Activated CD4-positive, alpha-beta T cell treated with anti-CD3 and anti-CD28 coated beads, Interleukin-2, amount 10 ng/mL, durations not matched to agents 24 days and 14 days (primary cell): ENCODE measurements around the gene SASH1. TPM values are rescaled to one million over a fixed set of nuclear protein-coding genes. Genes with fewer than 3 reads are reported as not detected.

Source experiments
- DNase-seq: peaks from one replicate; pipeline ENCODE4 v3.0.0; 2022
- H3K27ac Mint-ChIP-seq: one replicate; pipeline ENCODE4 v1.8.0; 2022; ENCODE audit warnings: mild to moderate bottlenecking, mixed read lengths
- H3K27me3 Mint-ChIP-seq: one replicate; pipeline ENCODE4 v1.8.0; 2022; ENCODE audit warnings: mixed read lengths
- H3K36me3 Mint-ChIP-seq: one replicate; pipeline ENCODE4 v1.8.0; 2022; ENCODE audit warnings: low read depth, mild to moderate bottlenecking, mixed read lengths
- H3K4me1 Mint-ChIP-seq: one replicate; pipeline ENCODE4 v1.8.0; 2021; ENCODE audit warnings: mixed read lengths
- H3K4me3 Mint-ChIP-seq: one replicate; pipeline ENCODE4 v1.8.0; 2022; ENCODE audit warnings: mild to moderate bottlenecking, moderate library complexity, mixed read lengths
- H3K9me3 Mint-ChIP-seq: one replicate; pipeline ENCODE4 v1.8.0; 2021; ENCODE audit warnings: mixed read lengths
- intact Hi-C: fragments of 100-400 bp; cut with micrococcal nuclease; formaldehyde crosslinking; loops from one replicate; pipeline ENCODE4 v1.15.1; 2023
- total RNA-seq: library from RNA; stranded (reverse); gene quantifications from 2 replicates; pipeline ENCODE4 v1.2.3, GENCODE V29; 2022

SASH1 gene
- total RNA-seq, 1 donor from 2014 or later = 0.44 TPM

DNA sequence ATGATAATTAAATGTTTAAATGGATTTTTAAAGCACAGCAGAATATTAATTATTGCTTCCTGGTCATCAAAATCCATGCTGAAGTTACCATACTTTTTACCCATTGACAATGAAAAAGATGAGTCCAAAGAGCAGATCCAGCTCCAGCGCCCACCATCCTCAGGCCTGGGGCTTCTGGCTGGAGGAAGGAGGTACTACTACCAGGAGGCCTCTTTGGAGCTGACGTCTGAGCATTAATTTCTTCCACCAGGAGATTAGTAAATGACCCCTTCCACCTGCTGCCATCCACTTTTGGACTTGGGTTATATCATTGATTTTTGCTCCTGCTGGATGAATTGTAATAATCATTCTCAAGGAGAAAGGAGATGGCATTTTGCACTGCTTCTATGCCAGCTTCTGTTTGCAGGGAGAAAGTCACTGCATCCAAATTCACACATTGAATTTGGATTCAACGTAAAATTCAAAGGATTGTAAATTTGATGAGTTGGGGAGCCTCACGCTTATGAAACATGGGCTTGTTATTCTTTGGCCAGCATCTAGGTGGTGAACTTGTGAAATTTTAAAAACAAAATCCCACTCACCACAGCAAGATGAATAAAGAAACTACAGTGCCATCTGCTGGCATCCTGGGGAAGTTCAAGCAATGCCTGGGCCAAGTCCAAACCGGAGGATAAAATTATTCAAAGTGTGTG lies 121.8 kb downstream of the SASH1 start:
- peak; percentile 86 for DNase-seq
- Mint-ChIP-seq H3K27me3 (peaks cover 32% of the 10 kb centered on the region), H3K36me3 (no peaks in the 10 kb centered on the region), H3K4me1 (peaks cover 2% of the 10 kb centered on the region), H3K4me3 (no peak overlapping the region), H3K9me3 (no peaks in the 10 kb centered on the region), H3K27ac (no peak overlapping the region)
- intact Hi-C loops = loop anchor here (1.0 to 10.0 kb wide), 4 partner anchors 120 to 957 kb away; partner anchors contain the start of genes SAMD5 and SASH1

DNA sequence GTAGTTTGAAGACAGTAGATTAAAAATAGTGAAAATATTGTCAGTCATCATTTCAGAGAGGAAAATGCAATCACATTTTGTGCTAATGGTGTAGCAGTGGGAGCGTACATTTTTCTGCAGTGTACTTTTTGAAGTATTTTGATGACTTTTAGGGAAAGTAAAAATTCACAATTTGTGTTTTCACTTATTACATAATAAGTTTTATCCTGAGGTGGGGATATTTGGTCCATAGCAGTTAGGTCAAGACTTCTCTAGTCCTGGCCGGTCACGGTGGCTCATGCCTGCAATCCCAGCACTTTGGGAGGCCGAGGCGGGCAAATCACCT lies 122.3 kb downstream of the SASH1 start:
- Mint-ChIP-seq H3K9me3 (no peaks in the 10 kb centered on the region), H3K27me3 (peaks cover 32% of the 10 kb centered on the region), H3K4me3 (no peak overlapping the region), H3K4me1 (peaks cover 2% of the 10 kb centered on the region), H3K36me3 (no peaks in the 10 kb centered on the region), H3K27ac (no peak overlapping the region)
- intact Hi-C loops = loop anchor here (10.0 kb wide), 2 partner anchors 120 to 320 kb away; partner anchors contain the start of gene SASH1
- DNase-seq = no peak

DNA sequence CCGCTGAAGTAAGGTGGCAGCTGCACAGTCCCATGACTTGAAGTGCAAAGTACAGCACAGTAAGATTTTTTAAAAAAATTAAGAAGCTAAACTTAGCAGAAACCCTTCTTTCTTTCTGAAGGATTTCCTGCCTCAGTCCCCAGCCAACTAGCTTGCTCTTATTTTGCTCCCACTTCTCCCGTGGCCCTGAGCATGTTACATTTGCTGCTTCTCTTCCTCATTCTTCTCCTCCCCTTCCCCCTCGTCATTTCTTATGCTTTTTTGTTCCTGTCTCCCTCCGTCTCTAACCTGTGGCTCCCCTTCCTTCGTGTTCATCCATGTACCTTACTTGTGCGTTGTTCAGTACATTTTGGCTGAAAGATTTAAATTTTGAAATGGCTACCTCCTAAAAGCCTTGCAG lies 123.0 kb downstream of the SASH1 start:
- no peaks in the 10 kb centered on the region for H3K9me3 Mint-ChIP-seq

DNA sequence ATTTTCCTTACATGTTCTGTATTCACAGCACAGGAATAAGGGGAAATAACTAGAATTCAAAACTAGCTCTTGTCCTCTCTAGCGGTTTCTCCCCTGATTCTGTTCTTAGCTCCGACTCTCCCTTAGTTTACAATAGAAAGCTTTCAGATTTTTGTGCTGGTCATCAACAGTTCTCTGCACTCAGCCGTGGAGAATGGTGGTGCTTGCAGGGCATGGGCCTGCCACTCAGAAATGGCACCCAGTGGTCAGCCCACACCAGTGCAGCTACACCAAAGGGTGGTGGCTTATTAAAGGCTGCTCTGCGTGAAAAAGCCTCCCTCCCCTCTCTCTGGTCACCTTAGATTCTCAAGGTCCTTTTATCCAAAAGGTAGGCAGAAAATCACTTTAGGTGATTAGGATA lies 123.5 kb downstream of the SASH1 start:
- no peak overlapping the region for H3K27ac Mint-ChIP-seq
- DNase-seq = no peak
- peaks cover 29% of the 10 kb centered on the region for H3K27me3 Mint-ChIP-seq
- H3K4me1 Mint-ChIP-seq = peaks cover 2% of the 10 kb centered on the region
- no peaks in the 10 kb centered on the region for H3K36me3 Mint-ChIP-seq
- H3K4me3 Mint-ChIP-seq = no peak overlapping the region
- no peaks in the 10 kb centered on the region for H3K9me3 Mint-ChIP-seq
- intact Hi-C loops = loop anchor here (10.0 kb wide), 2 partner anchors 121 to 321 kb away; partner anchors contain the start of gene SASH1

More for the DNA sequence above, 123.0 kb downstream of the SASH1 start:
- intact Hi-C loops = loop anchor here (10.0 kb wide), 2 partner anchors 121 to 321 kb away; partner anchors contain the start of gene SASH1
- Mint-ChIP-seq H3K27ac (no peak overlapping the region), H3K36me3 (no peaks in the 10 kb centered on the region), H3K27me3 (peaks cover 30% of the 10 kb centered on the region), H3K4me1 (peaks cover 2% of the 10 kb centered on the region), H3K4me3 (no peak overlapping the region)
- no peak for DNase-seq

DNA sequence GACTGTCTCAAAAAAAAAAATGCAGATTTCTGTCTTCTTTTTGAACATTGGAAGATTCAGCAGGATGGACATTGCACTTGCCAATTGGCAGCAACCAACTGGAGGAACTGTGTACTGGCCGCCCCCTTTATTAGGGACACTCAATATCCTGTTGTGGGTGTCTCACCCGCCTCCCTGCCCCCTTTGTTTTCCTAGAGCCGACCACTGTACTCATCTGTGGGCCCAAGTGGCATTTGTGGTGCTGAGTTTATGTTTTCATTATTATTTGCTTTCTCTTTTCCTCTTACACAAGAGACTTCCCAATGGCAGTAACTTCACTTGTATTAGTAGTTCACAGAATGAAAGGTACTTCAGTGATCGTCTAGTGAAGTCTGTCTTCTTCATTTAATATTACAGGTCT lies 125.3 kb downstream of the SASH1 start:
- intact Hi-C loops = loop anchor here (10.0 kb wide), 2 partner anchors 123 to 323 kb away; partner anchors contain the start of gene SASH1
- Mint-ChIP-seq H3K27me3 (peaks cover 27% of the 10 kb centered on the region), H3K4me1 (peaks cover 2% of the 10 kb centered on the region), H3K9me3 (no peaks in the 10 kb centered on the region), H3K36me3 (no peaks in the 10 kb centered on the region), H3K4me3 (no peak overlapping the region), H3K27ac (no peak overlapping the region)
- no peak for DNase-seq

DNA sequence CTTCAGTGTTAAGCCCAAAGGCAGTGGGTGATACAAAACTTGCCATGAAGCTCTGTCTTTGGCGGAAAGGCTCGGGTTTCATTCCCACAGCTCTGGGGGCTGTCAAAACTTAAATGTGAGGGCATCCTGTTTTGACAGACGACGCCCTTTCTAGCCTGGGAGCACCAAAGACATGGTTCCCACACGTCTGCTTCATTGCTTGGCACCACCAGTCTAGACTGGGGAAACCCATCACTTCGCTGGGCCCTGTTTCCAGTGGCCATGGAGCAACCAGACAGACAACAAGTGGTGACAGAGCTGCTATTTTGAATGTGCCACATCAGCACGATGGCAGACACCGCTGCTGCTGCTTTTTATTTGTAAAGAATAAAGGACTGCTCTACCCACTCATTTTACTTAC lies 127.5 kb downstream of the SASH1 start:
- no peaks in the 10 kb centered on the region for H3K36me3 Mint-ChIP-seq
- no peak overlapping the region for H3K4me3 Mint-ChIP-seq
- no peak overlapping the region for H3K27ac Mint-ChIP-seq
- intact Hi-C loops = no loop called here
- DNase-seq = no peak
- no peaks in the 10 kb centered on the region for H3K4me1 Mint-ChIP-seq
- peaks cover 20% of the 10 kb centered on the region for H3K27me3 Mint-ChIP-seq
- no peaks in the 10 kb centered on the region for H3K9me3 Mint-ChIP-seq

DNA sequence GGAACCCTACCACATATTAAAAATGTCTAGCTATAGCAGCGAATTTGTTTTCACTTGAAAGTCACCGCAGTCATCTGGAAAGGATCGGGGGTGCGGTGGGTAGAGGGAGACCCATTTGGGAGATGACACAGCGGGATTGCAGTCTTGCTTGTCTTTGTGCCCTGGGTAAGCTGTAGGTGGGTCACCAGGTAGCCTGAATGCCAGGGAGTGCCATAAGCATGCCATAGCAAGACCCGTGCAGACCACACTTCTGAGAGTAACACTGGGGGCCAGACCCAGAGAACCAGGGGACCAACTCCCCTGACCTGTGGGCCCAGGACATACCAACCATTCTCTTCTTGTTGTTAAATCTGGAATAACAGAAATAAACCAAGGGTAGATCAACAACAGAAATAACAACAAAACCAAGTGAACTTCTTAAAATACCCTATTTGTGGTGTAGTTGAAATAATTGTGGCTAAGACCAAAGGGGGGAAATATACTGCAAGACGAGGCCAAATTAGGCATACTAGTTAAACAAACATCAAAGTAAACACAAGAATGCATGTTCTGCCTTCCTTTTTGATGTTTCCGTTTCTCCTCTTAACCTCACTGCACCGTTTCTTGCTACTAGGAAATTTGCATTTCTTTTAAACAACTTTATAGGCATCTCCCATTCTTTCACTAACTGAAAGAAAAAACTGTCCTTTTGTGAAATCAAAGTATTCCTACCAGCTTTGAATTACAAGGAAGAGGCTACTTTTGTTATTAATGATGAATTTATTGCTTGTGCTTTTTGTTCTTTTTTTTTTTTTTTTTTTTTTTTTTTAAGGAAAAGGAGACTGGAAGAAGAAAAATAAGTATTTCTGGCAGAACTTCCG lies 128.2 kb downstream of the SASH1 start:
- Mint-ChIP-seq H3K9me3 (no peaks in the 10 kb centered on the region), H3K4me3 (no peak overlapping the region), H3K27me3 (peaks cover 21% of the 10 kb centered on the region), H3K27ac (no peak overlapping the region), H3K4me1 (no peaks in the 10 kb centered on the region), H3K36me3 (no peaks in the 10 kb centered on the region)
- intact Hi-C loops = no loop called here
- DNase-seq = no peak

DNA sequence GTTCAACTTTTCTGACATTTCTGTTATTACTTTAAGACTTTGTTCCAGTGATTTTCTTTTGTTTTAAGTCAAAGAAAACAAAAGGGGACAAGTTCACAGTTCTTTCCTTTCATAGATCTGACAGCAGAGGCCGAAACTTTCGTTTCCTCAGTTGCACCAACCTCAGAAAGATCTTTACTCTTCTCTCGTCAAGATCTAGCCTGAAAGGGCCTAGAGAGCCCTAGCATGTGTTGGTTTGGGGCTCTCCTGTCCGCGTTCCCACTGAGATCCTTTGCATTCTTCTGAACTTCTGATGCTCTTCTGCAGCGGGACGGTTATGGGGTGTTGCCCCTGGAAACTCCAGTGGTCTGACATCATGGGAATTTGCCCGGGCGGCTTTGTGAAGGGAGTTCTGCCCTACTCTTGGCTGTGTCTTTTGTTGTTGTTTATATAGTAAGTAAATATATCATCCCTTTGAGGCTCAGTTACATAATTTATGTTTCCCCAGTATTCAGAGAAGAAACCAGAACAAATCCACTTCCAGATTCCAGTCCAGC lies 129.1 kb downstream of the SASH1 start:
- Mint-ChIP-seq H3K9me3 (no peaks in the 10 kb centered on the region), H3K4me3 (no peak overlapping the region), H3K27me3 (peaks cover 20% of the 10 kb centered on the region), H3K27ac (no peak overlapping the region), H3K4me1 (no peaks in the 10 kb centered on the region), H3K36me3 (no peaks in the 10 kb centered on the region)
- intact Hi-C loops = no loop called here
- no peak for DNase-seq

DNA sequence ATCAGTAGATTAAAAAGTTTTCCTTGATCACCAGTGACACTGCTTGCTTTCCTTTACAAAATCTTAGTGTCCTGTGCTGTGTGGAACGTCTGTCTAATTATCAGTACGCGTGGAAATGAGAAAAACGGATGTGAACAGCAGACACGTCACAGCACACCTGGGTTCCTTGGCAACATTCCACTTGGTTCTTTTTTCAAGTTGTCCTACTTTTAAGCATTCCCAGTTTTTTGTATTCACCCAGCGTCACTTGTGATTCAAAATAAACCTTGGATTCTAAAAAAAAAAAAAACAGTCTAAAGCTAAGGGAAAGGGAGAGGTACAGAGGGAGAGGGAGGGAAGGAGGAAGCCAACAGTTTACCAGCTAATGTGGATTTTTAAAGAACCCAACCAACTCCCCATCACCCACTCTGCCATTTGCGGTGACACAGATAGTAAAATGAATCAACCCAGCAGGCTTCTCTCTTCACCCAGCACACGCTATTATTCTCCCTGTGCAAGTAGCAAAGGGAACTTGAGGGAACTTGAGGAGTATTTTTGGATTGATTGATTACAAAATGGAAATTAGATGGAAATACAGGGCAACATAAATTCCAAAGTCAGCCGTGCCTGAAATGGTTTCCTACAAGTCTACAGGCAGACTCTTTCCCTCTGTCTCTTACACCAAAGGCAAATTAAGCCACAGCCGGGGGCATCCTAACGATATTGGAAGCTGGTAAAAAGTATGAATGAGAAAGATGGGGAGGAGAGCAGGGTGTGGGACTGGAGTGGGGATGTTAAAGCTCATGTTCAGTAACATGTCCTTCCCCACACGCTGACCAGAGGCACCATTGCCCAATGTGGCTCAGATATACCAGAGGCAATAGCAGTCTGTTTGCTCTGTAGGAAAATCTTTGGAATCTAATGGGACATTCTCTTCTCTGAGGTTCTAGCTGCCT lies 129.8 kb downstream of the SASH1 start:
- Mint-ChIP-seq H3K36me3 (no peaks in the 10 kb centered on the region), H3K4me3 (no peak overlapping the region), H3K27ac (no peak overlapping the region), H3K4me1 (no peaks in the 10 kb centered on the region), H3K9me3 (no peaks in the 10 kb centered on the region), H3K27me3 (peaks cover 15% of the 10 kb centered on the region)
- intact Hi-C loops = no loop called here
- DNase-seq = no peak

DNA sequence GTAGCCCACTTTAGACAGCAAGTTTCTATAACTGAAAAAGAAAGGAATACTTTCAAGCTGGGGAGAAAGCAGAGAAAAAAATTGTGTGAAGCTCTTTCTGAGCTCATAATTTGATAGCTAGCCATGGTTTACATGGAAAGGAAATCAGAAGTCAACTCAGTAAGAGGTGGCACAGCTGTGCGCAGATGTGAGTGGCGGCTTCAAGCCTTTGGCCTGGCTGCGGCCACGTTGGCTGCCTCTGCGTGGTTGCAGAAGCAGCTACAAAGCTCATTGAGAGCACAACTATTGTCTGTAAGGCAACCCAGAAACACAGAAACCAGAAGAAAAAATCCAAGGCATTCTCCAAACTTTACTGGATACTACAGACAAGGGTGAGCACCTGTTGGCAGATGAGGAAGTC lies 136.9 kb downstream of the SASH1 start:
- intact Hi-C loops = no loop called here
- no peak for DNase-seq
- Mint-ChIP-seq H3K27me3 (peaks cover 8% of the 10 kb centered on the region), H3K9me3 (no peaks in the 10 kb centered on the region), H3K36me3 (no peaks in the 10 kb centered on the region), H3K4me3 (no peak overlapping the region), H3K27ac (no peak overlapping the region), H3K4me1 (no peaks in the 10 kb centered on the region)

DNA sequence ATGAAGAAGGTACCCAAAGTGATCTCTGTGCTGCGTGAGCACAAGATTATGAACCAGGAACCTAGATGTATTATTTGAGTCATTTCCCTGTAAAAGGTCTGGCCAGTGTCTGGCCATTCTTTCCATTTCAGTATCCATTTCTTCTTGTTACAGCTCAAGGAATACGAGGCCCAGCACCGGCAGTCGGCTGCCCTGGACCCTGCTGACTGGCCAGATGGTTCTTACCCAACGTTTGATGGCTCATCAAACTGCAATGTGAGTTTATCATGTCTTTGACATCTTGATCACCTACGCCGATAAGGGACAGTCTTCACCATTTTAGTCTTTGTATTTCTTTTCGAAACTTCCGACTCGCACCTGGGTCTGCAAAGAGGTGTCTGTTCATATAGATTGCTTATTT lies 144.8 kb downstream of the SASH1 start:
- H3K27me3 Mint-ChIP-seq = peaks cover 14% of the 10 kb centered on the region
- H3K4me3 Mint-ChIP-seq = no peak overlapping the region
- DNase-seq = no peak
- no peak overlapping the region for H3K27ac Mint-ChIP-seq
- H3K4me1 Mint-ChIP-seq = no peaks in the 10 kb centered on the region
- intact Hi-C loops = no loop called here
- no peaks in the 10 kb centered on the region for H3K36me3 Mint-ChIP-seq
- no peaks in the 10 kb centered on the region for H3K9me3 Mint-ChIP-seq

DNA sequence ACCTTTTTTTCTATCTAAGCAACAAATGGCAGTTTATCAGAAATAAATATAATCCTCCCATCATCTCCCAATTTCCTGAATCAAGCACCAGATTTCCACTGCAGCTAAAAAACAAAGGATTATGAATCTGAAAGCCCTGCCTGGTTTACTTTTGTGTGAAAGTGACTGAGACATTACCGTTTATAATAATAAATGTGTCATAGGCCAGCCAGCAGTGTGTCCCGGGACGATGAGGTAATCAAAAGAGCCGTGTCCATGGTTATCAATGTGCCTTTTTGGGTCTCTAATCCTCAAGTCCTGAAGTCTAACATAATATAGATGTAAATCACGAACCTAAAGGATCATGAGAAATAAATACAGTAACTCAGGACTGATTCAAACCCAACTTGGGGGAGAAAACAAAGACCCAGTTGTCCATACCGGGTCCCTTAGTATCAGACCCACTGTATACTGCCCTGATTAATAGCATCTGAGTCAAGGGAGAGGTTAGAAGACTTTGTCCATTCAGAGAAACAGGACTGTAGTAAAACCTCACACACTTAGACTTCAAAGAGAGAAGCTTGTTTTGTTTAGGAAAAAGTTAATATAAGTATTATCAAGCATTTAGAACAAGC lies 149.1 kb downstream of the SASH1 start:
- intact Hi-C loops = no loop called here
- H3K27ac Mint-ChIP-seq = no peak overlapping the region

DNA sequence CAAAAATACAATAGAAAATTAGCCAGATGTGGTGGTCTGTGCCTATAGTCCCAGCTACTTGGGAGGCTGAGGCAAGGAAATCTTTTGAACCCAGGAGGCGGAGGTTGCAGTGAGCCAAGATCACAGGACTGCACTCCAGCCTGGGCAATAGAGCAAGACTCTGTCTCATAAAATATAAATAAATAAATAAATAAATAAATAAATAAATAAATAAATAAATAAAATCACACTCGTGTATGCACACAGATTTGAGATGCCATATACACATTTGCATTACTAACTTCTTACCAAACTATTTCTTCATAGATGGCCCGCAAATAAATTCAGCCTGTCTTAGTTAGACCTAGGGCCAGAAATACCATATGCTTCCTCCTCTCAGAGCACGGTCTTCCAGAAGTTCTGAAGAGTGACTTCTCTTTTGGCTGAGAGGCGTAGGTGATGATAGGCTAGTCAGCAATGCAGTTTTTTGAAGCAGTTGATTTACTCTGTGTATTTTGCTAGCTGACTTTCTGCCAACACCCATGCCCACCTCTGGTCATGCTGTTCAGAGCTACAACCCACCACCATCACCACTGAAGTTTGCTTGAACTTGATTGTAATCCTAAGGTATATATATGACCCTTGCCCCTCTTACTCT lies 150.1 kb downstream of the SASH1 start:
- Mint-ChIP-seq H3K27me3 (peaks cover 15% of the 10 kb centered on the region), H3K9me3 (no peaks in the 10 kb centered on the region), H3K36me3 (no peaks in the 10 kb centered on the region), H3K4me1 (no peaks in the 10 kb centered on the region), H3K27ac (no peak overlapping the region), H3K4me3 (no peak overlapping the region)
- intact Hi-C loops = no loop called here
- DNase-seq = no peak

More for the DNA sequence above, 149.1 kb downstream of the SASH1 start:
- H3K4me3 Mint-ChIP-seq = no peak overlapping the region
- no peaks in the 10 kb centered on the region for H3K36me3 Mint-ChIP-seq
- no peaks in the 10 kb centered on the region for H3K9me3 Mint-ChIP-seq
- no peak for DNase-seq
- peaks cover 13% of the 10 kb centered on the region for H3K27me3 Mint-ChIP-seq
- no peaks in the 10 kb centered on the region for H3K4me1 Mint-ChIP-seq
